Measurements from ENCODE around the gene DHCR7. TPM values are rescaled to one million over a fixed set of nuclear protein-coding genes. Genes with fewer than 3 reads are reported as not detected.

Gene DHCR7
- polyA plus RNA-seq, 1 donor from 2014 or later, result 30.1 TPM

DNA sequence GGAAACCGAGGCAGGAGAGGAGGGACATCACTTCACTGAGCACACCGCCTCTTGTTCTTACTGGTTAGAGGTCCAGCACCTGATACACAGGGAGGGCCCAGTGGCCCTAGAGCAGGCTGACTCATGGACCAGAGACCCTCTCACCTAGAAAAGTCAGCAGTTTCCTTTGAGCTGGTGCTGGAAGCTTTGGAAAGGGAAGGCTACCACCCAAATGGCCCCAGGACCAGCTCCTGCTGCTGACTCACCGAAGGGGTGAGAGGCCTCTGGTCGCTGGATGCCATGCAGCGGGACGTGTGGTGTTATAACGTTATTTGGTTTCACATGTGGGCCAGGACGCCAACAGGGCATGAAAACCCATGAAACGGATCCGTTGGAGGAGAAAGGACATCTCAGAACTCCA lies 8.6 kb upstream of the DHCR7 start:
- no peaks in the 10 kb centered on the region for H3K9me3 ChIP-seq (ENCODE audit: low read length)

DNA sequence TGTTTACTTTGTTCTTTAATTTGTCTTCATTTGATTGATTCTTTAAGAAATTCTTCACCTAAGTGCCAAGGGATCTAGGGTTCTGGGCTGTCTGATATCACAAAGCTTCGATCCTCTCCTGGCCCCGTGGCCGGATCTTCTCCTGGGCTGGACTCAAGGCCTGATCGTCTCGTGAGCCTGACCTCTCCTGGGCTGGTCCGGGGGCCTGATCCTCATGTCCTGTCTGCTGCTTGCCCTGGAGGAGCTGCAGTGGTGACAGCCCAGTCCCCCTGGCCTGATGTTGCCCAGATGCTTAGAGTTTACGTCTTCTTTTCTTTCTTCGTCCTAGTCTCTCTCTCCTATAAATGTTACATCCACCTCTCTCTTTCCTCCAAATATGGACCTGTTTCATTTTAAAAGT lies 8.1 kb upstream of the DHCR7 start:
- no peak for TF ChIP-seq MXI1 (conservative IDR thresholded peaks at IDR 0.05; ENCODE audit: poor library complexity, severe bottlenecking)
- TF ChIP-seq POLR2AphosphoS5 (IDR thresholded peaks at IDR 0.05), result no peak
- TF ChIP-seq TAF1 (IDR thresholded peaks at IDR 0.05; ENCODE audit: low read depth), result no peak
- TF ChIP-seq, protein P1, sequence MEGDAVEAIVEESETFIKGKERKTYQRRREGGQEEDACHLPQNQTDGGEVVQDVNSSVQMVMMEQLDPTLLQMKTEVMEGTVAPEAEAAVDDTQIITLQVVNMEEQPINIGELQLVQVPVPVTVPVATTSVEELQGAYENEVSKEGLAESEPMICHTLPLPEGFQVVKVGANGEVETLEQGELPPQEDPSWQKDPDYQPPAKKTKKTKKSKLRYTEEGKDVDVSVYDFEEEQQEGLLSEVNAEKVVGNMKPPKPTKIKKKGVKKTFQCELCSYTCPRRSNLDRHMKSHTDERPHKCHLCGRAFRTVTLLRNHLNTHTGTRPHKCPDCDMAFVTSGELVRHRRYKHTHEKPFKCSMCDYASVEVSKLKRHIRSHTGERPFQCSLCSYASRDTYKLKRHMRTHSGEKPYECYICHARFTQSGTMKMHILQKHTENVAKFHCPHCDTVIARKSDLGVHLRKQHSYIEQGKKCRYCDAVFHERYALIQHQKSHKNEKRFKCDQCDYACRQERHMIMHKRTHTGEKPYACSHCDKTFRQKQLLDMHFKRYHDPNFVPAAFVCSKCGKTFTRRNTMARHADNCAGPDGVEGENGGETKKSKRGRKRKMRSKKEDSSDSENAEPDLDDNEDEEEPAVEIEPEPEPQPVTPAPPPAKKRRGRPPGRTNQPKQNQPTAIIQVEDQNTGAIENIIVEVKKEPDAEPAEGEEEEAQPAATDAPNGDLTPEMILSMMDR (IDR thresholded peaks at IDR 0.05; ENCODE audit: poor library complexity, severe bottlenecking), result no peak
- no peak for TF ChIP-seq SMC3 (conservative IDR thresholded peaks at IDR 0.05; ENCODE audit: poor library complexity)
- TF ChIP-seq EZH2 (IDR thresholded peaks at IDR 0.05; ENCODE audit: borderline replicate concordance, insufficient read depth, low read length, poor library complexity, severe bottlenecking), result no peak
- no peak for TF ChIP-seq EP300 (conservative IDR thresholded peaks at IDR 0.05; ENCODE audit: poor library complexity, severe bottlenecking)
- TF ChIP-seq RAD21 (conservative IDR thresholded peaks at IDR 0.05), result no peak
- TF ChIP-seq, protein P2, sequence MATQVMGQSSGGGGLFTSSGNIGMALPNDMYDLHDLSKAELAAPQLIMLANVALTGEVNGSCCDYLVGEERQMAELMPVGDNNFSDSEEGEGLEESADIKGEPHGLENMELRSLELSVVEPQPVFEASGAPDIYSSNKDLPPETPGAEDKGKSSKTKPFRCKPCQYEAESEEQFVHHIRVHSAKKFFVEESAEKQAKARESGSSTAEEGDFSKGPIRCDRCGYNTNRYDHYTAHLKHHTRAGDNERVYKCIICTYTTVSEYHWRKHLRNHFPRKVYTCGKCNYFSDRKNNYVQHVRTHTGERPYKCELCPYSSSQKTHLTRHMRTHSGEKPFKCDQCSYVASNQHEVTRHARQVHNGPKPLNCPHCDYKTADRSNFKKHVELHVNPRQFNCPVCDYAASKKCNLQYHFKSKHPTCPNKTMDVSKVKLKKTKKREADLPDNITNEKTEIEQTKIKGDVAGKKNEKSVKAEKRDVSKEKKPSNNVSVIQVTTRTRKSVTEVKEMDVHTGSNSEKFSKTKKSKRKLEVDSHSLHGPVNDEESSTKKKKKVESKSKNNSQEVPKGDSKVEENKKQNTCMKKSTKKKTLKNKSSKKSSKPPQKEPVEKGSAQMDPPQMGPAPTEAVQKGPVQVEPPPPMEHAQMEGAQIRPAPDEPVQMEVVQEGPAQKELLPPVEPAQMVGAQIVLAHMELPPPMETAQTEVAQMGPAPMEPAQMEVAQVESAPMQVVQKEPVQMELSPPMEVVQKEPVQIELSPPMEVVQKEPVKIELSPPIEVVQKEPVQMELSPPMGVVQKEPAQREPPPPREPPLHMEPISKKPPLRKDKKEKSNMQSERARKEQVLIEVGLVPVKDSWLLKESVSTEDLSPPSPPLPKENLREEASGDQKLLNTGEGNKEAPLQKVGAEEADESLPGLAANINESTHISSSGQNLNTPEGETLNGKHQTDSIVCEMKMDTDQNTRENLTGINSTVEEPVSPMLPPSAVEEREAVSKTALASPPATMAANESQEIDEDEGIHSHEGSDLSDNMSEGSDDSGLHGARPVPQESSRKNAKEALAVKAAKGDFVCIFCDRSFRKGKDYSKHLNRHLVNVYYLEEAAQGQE (IDR thresholded peaks at IDR 0.05; ENCODE audit: borderline replicate concordance), result no peak
- H3K36me3 ChIP-seq (ENCODE audit: insufficient read depth, low read length), result peaks cover 7% of the 10 kb centered on the region
- H3K27me3 ChIP-seq (ENCODE audit: insufficient read depth, low read depth, low read length), result no peaks in the 10 kb centered on the region

More for the DNA sequence above, 8.6 kb upstream of the DHCR7 start:
- peaks cover under 1% of the 10 kb centered on the region for H3F3A ChIP-seq (ENCODE audit: insufficient read depth, low read length, poor library complexity, severe bottlenecking)
- H3K9me2 ChIP-seq (ENCODE audit: insufficient read depth, low read length), result no peaks in the 10 kb centered on the region
- no peaks in the 10 kb centered on the region for H4K20me1 ChIP-seq (ENCODE audit: insufficient read depth)
- H2AFZ ChIP-seq (ENCODE audit: low read depth, low read length), result no peak overlapping the region
- H3K4me3 ChIP-seq (ENCODE audit: low read length), result no peak overlapping the region
- no peaks in the 10 kb centered on the region for H3K79me2 ChIP-seq (replicated peaks; ENCODE audit: insufficient read depth, low read length)
- peaks cover 7% of the 10 kb centered on the region for H3K36me3 ChIP-seq (ENCODE audit: insufficient read depth, low read length)
- no peaks in the 10 kb centered on the region for H3K27me3 ChIP-seq (ENCODE audit: insufficient read depth, low read depth, low read length)
- no peak for TF ChIP-seq MXI1 (conservative IDR thresholded peaks at IDR 0.05; ENCODE audit: poor library complexity, severe bottlenecking)
- no peak for TF ChIP-seq EP300 (conservative IDR thresholded peaks at IDR 0.05; ENCODE audit: poor library complexity, severe bottlenecking)
- TF ChIP-seq POLR2AphosphoS5 (IDR thresholded peaks at IDR 0.05), result no peak
- no peak for TF ChIP-seq TAF1 (IDR thresholded peaks at IDR 0.05; ENCODE audit: low read depth)
- TF ChIP-seq, protein P1 (IDR thresholded peaks at IDR 0.05; ENCODE audit: poor library complexity, severe bottlenecking), result no peak
- no peak for TF ChIP-seq RAD21 (conservative IDR thresholded peaks at IDR 0.05)
- no peak for TF ChIP-seq SMC3 (conservative IDR thresholded peaks at IDR 0.05; ENCODE audit: poor library complexity)
- TF ChIP-seq EZH2 (IDR thresholded peaks at IDR 0.05; ENCODE audit: borderline replicate concordance, insufficient read depth, low read length, poor library complexity, severe bottlenecking), result no peak
- TF ChIP-seq, protein P2 (IDR thresholded peaks at IDR 0.05; ENCODE audit: borderline replicate concordance), result no peak
- H3K4me2 ChIP-seq (ENCODE audit: low read length), result no peak overlapping the region
- H3K27ac ChIP-seq (ENCODE audit: low read length), result no peak overlapping the region
- no peak overlapping the region for H3K9ac ChIP-seq (ENCODE audit: low read length)

More for the DNA sequence above, 8.1 kb upstream of the DHCR7 start:
- Histone ChIP-seq H3K9ac (ENCODE audit: low read length) (no peak overlapping the region), H2AFZ (ENCODE audit: low read depth, low read length) (no peak overlapping the region), H3K9me3 (ENCODE audit: low read length) (no peaks in the 10 kb centered on the region), H3K9me2 (ENCODE audit: insufficient read depth, low read length) (no peaks in the 10 kb centered on the region), H3F3A (ENCODE audit: insufficient read depth, low read length, poor library complexity, severe bottlenecking) (peaks cover 3% of the 10 kb centered on the region), H3K79me2 (replicated peaks; ENCODE audit: insufficient read depth, low read length) (no peaks in the 10 kb centered on the region), H3K4me2 (ENCODE audit: low read length) (no peak overlapping the region), H4K20me1 (ENCODE audit: insufficient read depth) (no peaks in the 10 kb centered on the region), H3K27ac (ENCODE audit: low read length) (no peak overlapping the region), H3K4me3 (ENCODE audit: low read length) (no peak overlapping the region)
